ENCODE results near the gene ARID4B. TPM values are rescaled to one million over a fixed set of nuclear protein-coding genes. Genes with fewer than 3 reads are reported as not detected.
"Not testable (repeated sequence)": the region's sequence is repeated elsewhere in the genome, so short reads cannot be mapped to it uniquely, and the experiment has no call there.

The ARID4B gene
- total RNA-seq, 1 donor from 2014 or later = 18.3 TPM

DNA sequence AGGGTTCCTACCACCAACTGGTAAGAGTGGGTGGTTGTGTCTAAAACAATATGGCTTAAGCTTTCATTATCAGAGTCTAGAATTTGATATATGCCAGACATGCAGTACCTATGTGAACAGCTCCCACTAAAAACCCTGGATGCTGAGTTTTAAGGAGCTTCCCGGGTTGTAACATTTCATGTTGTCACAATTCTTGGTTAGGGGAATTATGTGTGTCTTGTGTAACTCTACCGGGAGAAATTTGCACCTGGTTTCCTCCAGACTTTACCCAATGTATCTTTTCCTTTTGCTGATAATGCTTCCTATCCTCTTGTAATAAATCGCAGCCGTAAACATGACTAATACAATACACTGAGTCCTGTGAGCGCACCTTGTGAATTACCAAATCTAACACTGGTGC lies 48.3 kb downstream of the ARID4B start:
- DNase-seq (no peak), ATAC-seq (no peak)
- intact Hi-C loops (cut with micrococcal nuclease) = no loop called here

- intact Hi-C loops (cut with micrococcal nuclease) = no loop called here
- DNase-seq (no peak), ATAC-seq (no peak)
These were observed 49.1 kb downstream of the ARID4B start for GRCh38 chr1:235278915-235279292.

- DNase-seq = no peak
- intact Hi-C loops (cut with micrococcal nuclease) = no loop called here
- no peak for ATAC-seq
These were observed 49.6 kb downstream of the ARID4B start for GRCh38 chr1:235278233-235278914.

DNA sequence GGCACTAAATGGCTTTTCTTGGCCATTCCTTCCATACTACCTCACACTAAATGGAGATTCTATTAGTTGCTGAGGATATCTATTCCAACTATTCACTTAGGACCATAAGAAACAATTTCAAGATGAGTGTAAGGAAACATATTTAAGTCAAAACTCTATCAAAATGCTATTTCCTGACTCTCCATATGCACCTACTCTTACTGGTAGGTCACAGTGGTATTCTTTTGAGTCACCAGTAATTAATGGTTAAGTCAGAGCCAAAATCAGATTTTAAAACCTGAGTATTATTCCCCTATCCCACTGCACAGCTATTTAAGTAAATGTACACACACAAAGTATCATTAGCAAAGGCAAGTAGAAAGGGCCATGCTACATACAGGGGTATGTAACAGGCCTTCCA lies 50.3 kb downstream of the ARID4B start:
- intact Hi-C loops (cut with micrococcal nuclease) = no loop called here
- ATAC-seq = no peak
- no peak for DNase-seq

DNA sequence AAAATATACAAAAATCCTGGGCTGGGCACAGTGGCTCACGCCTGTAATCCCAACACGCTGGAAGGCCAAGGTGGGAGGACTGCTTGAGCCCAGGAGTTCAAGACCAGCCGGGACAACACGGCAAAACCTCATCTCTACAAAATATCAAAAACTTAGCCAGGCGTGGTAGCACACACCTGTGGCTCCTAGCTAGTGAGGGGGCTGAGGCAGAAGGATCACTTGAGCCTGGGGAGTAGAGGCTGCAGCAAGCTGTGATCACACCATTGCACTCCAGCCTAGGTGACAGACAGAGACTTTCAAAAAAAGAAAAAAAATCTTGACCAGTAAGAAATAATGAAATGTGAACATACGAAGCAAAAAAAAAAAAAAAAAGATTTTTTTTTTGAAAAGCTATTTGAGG lies 52.1 kb downstream of the ARID4B start:
- no peak for ATAC-seq
- DNase-seq = no peak
- intact Hi-C loops (cut with micrococcal nuclease) = no loop called here

GRCh38 chr1:235275223-235275622 lies 52.8 kb downstream of the ARID4B start:
- intact Hi-C loops (cut with micrococcal nuclease) = no loop called here
- DNase-seq (no peak), ATAC-seq (no peak)

- ATAC-seq = no peak
- intact Hi-C loops (cut with micrococcal nuclease) = no loop called here
- DNase-seq = no peak
These were observed 55.1 kb downstream of the ARID4B start for GRCh38 chr1:235272851-235273250.

DNA sequence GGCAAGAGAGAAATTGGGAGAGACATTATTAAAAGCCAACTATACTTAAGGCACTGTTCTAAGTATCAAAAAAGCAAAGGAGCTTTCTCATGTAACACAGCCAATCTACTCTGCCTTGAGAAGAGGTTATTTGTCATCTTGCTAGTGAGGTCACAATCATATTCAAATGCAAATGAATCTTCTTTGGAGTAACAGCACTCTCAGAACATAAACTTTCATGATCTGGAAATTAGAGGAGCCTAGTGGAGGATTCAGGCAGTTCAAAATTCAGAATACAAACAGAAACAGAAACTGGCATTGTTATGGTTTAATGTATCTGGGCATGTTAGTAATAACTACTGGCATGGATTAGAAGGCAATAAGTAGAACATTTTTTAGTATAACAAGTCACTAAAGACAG lies 57.4 kb downstream of the ARID4B start:
- peak; percentile 39 for ATAC-seq
- intact Hi-C loops (cut with micrococcal nuclease) = no loop called here
- no peak for DNase-seq

- intact Hi-C loops (cut with micrococcal nuclease); ATAC-seq; DNase-seq: not testable (repeated sequence)
These were observed 58.0 kb downstream of the ARID4B start for GRCh38 chr1:235269990-235270389.

DNA sequence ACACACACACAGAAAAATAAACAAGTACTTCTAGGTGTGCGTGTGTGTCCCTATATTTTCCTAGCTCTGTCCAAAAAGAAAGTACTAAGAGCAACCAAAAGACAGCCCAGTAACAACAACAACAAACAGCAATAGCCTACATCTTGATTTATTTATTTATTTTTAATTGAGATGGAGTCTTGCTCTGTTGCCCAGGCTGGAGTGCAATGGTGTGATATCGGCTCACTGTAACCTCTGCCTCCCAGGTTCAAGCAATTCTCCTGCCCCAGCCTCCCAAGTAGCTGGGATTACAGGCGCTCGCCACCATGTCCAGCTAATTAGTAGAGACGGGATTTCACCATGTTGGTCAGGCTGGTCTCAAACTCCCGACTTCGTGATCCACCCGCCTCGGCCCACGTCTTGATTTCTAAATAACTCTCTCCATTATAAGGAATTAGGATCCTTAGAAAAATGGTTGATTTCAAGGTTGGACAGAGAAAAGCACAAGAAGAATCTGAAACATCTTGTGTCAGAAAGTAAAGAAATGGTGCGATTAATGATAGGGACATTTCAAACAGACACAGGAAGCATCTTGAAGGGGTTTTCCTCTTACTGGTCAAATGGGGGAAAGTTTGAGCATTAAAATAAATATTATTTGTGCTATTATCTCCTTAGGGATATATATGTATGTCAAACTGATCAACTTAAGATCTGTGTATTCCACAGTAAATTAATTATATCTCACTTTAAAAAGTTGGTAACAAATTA lies 59.4 kb downstream of the ARID4B start:
- intact Hi-C loops (cut with micrococcal nuclease) = no loop called here
- DNase-seq (no peak), ATAC-seq (no peak)

- no peak for DNase-seq
- ATAC-seq = no peak
- intact Hi-C loops (cut with micrococcal nuclease) = no loop called here
These were observed 61.0 kb downstream of the ARID4B start for GRCh38 chr1:235266967-235267366.

GRCh38 chr1:235266325-235266724 lies 61.7 kb downstream of the ARID4B start:
- ATAC-seq = no peak
- no peak for DNase-seq
- intact Hi-C loops (cut with micrococcal nuclease) = no loop called here

DNA sequence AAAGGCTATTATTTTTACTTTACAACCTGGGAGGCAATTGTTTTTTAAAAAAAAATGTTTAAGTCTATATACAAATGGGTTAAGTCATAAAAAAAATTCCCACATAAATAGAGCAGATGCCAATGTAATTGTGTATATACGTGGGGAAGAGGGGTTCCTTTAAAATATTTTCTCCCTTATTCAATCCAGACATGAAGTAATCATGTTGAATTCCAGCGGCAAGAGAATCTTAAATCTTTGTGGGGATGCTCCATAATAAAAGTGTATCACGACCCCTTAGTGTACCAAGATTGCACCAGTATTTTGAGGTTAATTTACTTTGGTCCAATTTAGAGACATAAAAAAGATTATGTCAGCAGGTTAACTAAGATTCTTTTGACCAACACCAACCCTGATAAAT lies 62.1 kb downstream of the ARID4B start:
- intact Hi-C loops (cut with micrococcal nuclease) = no loop called here
- ATAC-seq (no peak), DNase-seq (no peak)

- intact Hi-C loops (cut with micrococcal nuclease) = no loop called here
- ATAC-seq (no peak), DNase-seq (no peak)
These were observed 63.7 kb downstream of the ARID4B start for GRCh38 chr1:235264327-235264726.

GRCh38 chr1:235262539-235262938 lies 65.4 kb downstream of the ARID4B start:
- DNase-seq (no peak), ATAC-seq (no peak)
- intact Hi-C loops (cut with micrococcal nuclease) = no loop called here

GRCh38 chr1:235261243-235261642 lies 66.7 kb downstream of the ARID4B start:
- no peak for DNase-seq
- intact Hi-C loops (cut with micrococcal nuclease) = no loop called here
- no peak for ATAC-seq

GRCh38 chr1:235259133-235259778 lies 68.7 kb downstream of the ARID4B start:
- intact Hi-C loops (cut with micrococcal nuclease) = loop anchor here (10.0 kb wide), 1 partner anchor 76 kb away; no protein-coding TSS in a partner anchor
- DNase-seq (no peak), ATAC-seq (peak; percentile 84)

GRCh38 chr1:235258068-235258467 lies 69.9 kb downstream of the ARID4B start:
- intact Hi-C loops (cut with micrococcal nuclease) = loop anchor here (10.0 kb wide), 1 partner anchor 77 kb away; no protein-coding TSS in a partner anchor
- not testable (repeated sequence) for DNase-seq, ATAC-seq

DNA sequence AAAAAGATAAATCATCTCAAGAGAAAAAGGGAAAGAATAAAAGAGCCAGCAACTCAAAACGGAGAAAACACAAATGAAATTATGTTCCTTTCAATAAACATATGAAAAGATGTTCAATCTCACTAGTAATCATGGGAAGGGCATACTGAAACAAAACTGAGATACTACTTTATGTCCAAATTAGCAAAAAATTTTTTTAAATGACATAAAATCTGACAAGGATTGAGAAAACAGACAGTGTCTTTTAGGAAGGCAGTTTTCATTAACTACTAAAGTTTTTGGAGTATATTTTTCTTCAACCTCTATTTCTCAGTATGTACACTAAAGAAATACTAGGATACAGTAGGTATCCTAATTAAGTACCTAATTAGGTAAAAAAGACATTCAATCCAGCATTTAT lies 73.3 kb downstream of the ARID4B start:
- DNase-seq = no peak
- intact Hi-C loops (cut with micrococcal nuclease) = loop anchor here (10.0 kb wide), 1 partner anchor 80 kb away; no protein-coding TSS in a partner anchor
- ATAC-seq = no peak

Data from left ventricle myocardium superior (tissue), 1 donor.